ENCODE data around the gene CRACR2B. TPM values are rescaled to one million over a fixed set of nuclear protein-coding genes. Genes with fewer than 3 reads are reported as not detected.

CRACR2B gene
- total RNA-seq, 1 donor = 0.43 TPM

GRCh38 chr11:853682-854448 lies 26.1 kb downstream of the CRACR2B start:
- TF ChIP-seq CTCF (IDR thresholded peaks at IDR 0.05; ENCODE audit: insufficient read depth, low read depth, low read length) = no peak
- DNase-seq (ENCODE audit: low read depth) = no peak

GRCh38 chr11:854601-855329 lies 27.0 kb downstream of the CRACR2B start:
- H3K4me3 ChIP-seq (ENCODE audit: low read depth, low read length) = no peak overlapping the region
- DNase-seq (ENCODE audit: low read depth) = no peak
- no peak for TF ChIP-seq CTCF (IDR thresholded peaks at IDR 0.05; ENCODE audit: insufficient read depth, low read depth, low read length)

More at GRCh38 chr11:853682-854448, 26.1 kb downstream of the CRACR2B start:
- H3K4me3 ChIP-seq (ENCODE audit: low read depth, low read length) = no peak overlapping the region

- TF ChIP-seq CTCF (IDR thresholded peaks at IDR 0.05; ENCODE audit: insufficient read depth, low read depth, low read length) = no peak
- DNase-seq (ENCODE audit: low read depth) = no peak
- H3K4me3 ChIP-seq (ENCODE audit: low read depth, low read length) = no peak overlapping the region
Measured at GRCh38 chr11:855330-855674, 27.6 kb downstream of the CRACR2B start.

- no peak for TF ChIP-seq CTCF (IDR thresholded peaks at IDR 0.05; ENCODE audit: insufficient read depth, low read depth, low read length)
- no peak for DNase-seq (ENCODE audit: low read depth)
- H3K4me3 ChIP-seq (ENCODE audit: low read depth, low read length) = no peak overlapping the region
Measured at GRCh38 chr11:855796-856195, 28.1 kb downstream of the CRACR2B start.

GRCh38 chr11:856397-856796 lies 28.7 kb downstream of the CRACR2B start:
- no peak for DNase-seq (ENCODE audit: low read depth)
- H3K4me3 ChIP-seq (ENCODE audit: low read depth, low read length) = no peak overlapping the region
- TF ChIP-seq CTCF (IDR thresholded peaks at IDR 0.05; ENCODE audit: insufficient read depth, low read depth, low read length) = no peak

GRCh38 chr11:858053-858761 lies 30.5 kb downstream of the CRACR2B start:
- no peak for TF ChIP-seq CTCF (IDR thresholded peaks at IDR 0.05; ENCODE audit: insufficient read depth, low read depth, low read length)
- H3K4me3 ChIP-seq (ENCODE audit: low read depth, low read length) = no peak overlapping the region
- no peak for DNase-seq (ENCODE audit: low read depth)
